Breast epithelium (tissue), 4 donors: ENCODE measurements around the gene PRMT1. TPM values are rescaled to one million over a fixed set of nuclear protein-coding genes. Genes with fewer than 3 reads are reported as not detected.

ENCODE experiments used
- DNase-seq, 2 donors: peaks; one replicate each; pipeline ENCODE4 v3.0.0-alpha.2; 2019; ENCODE audit warnings: low spot score in 2 of 2
- H3K27ac ChIP-seq, 2 donors: fragments of 200-600 bp; sonication (generic) in 1 of 2; one replicate each; pipeline ENCODE4 v1.5.1; 2016 to 2019; ENCODE audit warnings: mild to moderate bottlenecking in 1 of 2
- H3K27me3 ChIP-seq, 2 donors: fragments of 200-600 bp; sonication (generic) in 1 of 2; one replicate each; pipeline versions ENCODE4 v1.5.1 to v1.6.0; 2017 to 2019; ENCODE audit warnings: control low read depth in 1 of 2, mild to moderate bottlenecking in 1 of 2
- H3K36me3 ChIP-seq: fragments of 200-600 bp; one replicate; pipeline ENCODE4 v1.5.1; 2019
- H3K4me1 ChIP-seq, 2 donors: fragments of 200-600 bp; sonication (generic); one replicate each; pipeline ENCODE4 v1.5.1; 2016 to 2019; ENCODE audit warnings: control low read depth in 1 of 2
- H3K4me3 ChIP-seq, 3 donors: fragments of 200-600 bp; sonication (generic); 1 replicate in 2 of 3; 2 replicates in 1 of 3; pipeline ENCODE4 v1.5.1; 2016 to 2019; ENCODE audit warnings: mild to moderate bottlenecking in 3 of 3, moderate library complexity in 2 of 3
- H3K9me3 ChIP-seq, 2 donors: fragments of 200-600 bp; sonication (generic) in 1 of 2; one replicate each; pipeline ENCODE4 v1.5.1; 2016 to 2019; ENCODE audit warnings: control low read depth in 1 of 2
- CTCF ChIP-seq, 3 donors: fragments of 450-650 bp; IDR thresholded peaks; one replicate each; pipeline ENCODE4 v1.5.1; 2016 to 2017; ENCODE audit warnings: antibody characterized with exemption in 3 of 3, mild to moderate bottlenecking in 3 of 3, moderate library complexity in 3 of 3
- POLR2A ChIP-seq: fragments of 450-650 bp; IDR thresholded peaks from one replicate; pipeline ENCODE4 v1.6.1; 2016; ENCODE audit warnings: antibody characterized with exemption, mild to moderate bottlenecking, moderate library complexity
- POLR2AphosphoS5 ChIP-seq, 3 donors: sonication (generic); formaldehyde crosslinking; IDR thresholded peaks; one replicate each; pipeline ENCODE4 v1.6.1; 2017; ENCODE audit warnings: antibody characterized with exemption in 3 of 3
- intact Hi-C: fragments of 100-400 bp; cut with DNase I; formaldehyde crosslinking; loops from one replicate; pipeline ENCODE4 v1.15.1; 2023; ENCODE audit warnings: low total_unique reads
- total RNA-seq, 3 donors: library from RNA; depleted of rRNA; stranded (reverse); fragments of >200 nt; gene quantifications; one replicate each; pipeline ENCODE4 v1.1.0, GENCODE V29; 2016

Gene PRMT1
- total RNA-seq, 3 donors from 2014 or later: 137 to 227 (median 154) TPM

GRCh38 chr19:49645592-49645991, 31.5 kb upstream of the PRMT1 start:
- H3K4me1 ChIP-seq: peaks cover 0 to 14% of the 10 kb centered on the region in 2 donors
- intact Hi-C loops: no loop called here
- no peak overlapping the region for H3K27ac ChIP-seq
- H3K36me3 ChIP-seq: no peaks in the 10 kb centered on the region
- H3K4me3 ChIP-seq: no peak overlapping the region
- no peak for DNase-seq
- no peaks in the 10 kb centered on the region for H3K9me3 ChIP-seq
- H3K27me3 ChIP-seq: no peaks in the 10 kb centered on the region
- TF ChIP-seq CTCF (IDR thresholded peaks at IDR 0.05) (no peak), POLR2AphosphoS5 (IDR thresholded peaks at IDR 0.05) (no peak), POLR2A (no peak)

- no peaks in the 10 kb centered on the region for H3K27me3 ChIP-seq
- no peak overlapping the region for H3K27ac ChIP-seq
- DNase-seq: no peak
- no peaks in the 10 kb centered on the region for H3K9me3 ChIP-seq
- H3K4me3 ChIP-seq: no peak overlapping the region
- intact Hi-C loops: no loop called here
- peaks cover 0 to 14% of the 10 kb centered on the region in 2 donors for H3K4me1 ChIP-seq
- no peaks in the 10 kb centered on the region for H3K36me3 ChIP-seq
- no peak for TF ChIP-seq CTCF (IDR thresholded peaks at IDR 0.05)
Observed at GRCh38 chr19:49645995-49646394, 31.1 kb upstream of the PRMT1 start.

DNA sequence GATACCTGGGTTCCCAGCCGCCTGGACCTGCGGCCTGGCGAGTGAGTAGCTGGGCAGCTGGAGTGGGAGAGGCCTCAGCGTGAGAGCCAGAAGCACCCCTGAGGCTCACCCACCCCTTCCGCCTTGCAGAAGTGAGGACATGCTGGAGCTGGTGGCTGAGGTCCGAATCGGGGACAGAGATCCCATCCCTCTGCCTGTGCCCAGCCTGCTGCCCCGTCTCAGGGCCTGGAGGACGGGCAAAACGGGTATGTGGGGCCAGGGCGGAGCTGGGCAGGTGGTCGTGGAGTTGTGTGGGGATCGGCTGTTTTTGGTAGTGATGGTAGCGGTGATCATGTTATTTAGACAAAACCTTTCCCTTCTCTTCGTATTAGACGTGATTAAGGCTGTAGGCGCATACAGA, 30.5 kb upstream of the PRMT1 start:
- intact Hi-C loops: no loop called here
- H3K4me1 ChIP-seq: peaks cover 0 to 14% of the 10 kb centered on the region in 2 donors
- no peak overlapping the region for H3K4me3 ChIP-seq
- H3K27ac ChIP-seq: no peak overlapping the region
- no peaks in the 10 kb centered on the region for H3K36me3 ChIP-seq
- H3K27me3 ChIP-seq: no peaks in the 10 kb centered on the region
- TF ChIP-seq POLR2AphosphoS5 (IDR thresholded peaks at IDR 0.05): no peak
- DNase-seq: no peak
- H3K9me3 ChIP-seq: no peaks in the 10 kb centered on the region

- Histone ChIP-seq H3K4me3 (no peak overlapping the region), H3K27ac (no peak overlapping the region), H3K27me3 (no peaks in the 10 kb centered on the region), H3K9me3 (no peaks in the 10 kb centered on the region), H3K4me1 (no peaks in the 10 kb centered on the region), H3K36me3 (peaks cover 16% of the 10 kb centered on the region)
- intact Hi-C loops: no loop called here
- no peak for TF ChIP-seq POLR2A
- TF ChIP-seq CTCF (IDR thresholded peaks at IDR 0.05): no peak
- no peak for TF ChIP-seq POLR2AphosphoS5 (IDR thresholded peaks at IDR 0.05)
- DNase-seq: no peak
Observed at GRCh38 chr19:49651029-49651819, 25.8 kb upstream of the PRMT1 start.

DNA sequence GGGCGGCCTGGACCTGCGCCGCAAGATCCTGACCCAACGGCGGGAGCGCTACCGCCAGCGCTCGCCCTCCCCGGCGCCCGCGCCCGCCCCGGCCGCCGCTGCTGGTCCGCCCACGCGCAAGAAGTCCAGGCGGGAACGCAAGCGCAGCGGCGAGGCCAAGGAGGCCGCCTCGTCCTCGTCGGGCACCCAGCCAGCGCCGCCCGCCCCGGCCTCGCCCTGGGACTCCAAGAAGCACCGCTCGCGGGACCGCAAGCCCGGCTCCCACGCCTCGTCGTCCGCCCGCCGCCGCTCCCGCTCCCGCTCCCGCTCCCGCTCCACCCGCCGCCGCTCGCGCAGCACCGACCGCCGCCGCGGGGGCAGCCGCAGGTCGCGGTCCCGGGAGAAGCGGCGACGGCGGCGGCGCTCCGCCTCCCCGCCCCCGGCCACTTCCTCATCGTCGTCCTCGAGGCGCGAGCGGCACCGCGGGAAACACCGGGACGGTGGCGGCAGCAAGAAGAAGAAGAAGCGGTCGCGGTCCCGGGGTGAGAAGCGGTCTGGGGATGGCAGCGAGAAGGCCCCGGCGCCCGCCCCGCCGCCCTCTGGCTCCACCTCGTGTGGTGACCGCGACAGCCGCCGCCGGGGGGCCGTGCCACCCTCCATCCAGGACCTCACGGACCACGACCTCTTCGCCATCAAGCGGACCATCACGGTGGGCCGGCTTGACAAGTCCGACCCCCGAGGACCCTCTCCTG, 25.1 kb upstream of the PRMT1 start:
- DNase-seq: no peak

More for the DNA sequence above, 25.1 kb upstream of the PRMT1 start:
- intact Hi-C loops: no loop called here
- TF ChIP-seq CTCF (IDR thresholded peaks at IDR 0.05) (no peak), POLR2A (no peak), POLR2AphosphoS5 (IDR thresholded peaks at IDR 0.05) (no peak)
- Histone ChIP-seq H3K27ac (no peak overlapping the region), H3K4me1 (no peaks in the 10 kb centered on the region), H3K36me3 (peaks cover 16% of the 10 kb centered on the region), H3K27me3 (no peaks in the 10 kb centered on the region), H3K9me3 (no peaks in the 10 kb centered on the region), H3K4me3 (no peak overlapping the region)
